SJSA1 (cell line): ENCODE data around the gene DYRK1A. TPM values are rescaled to one million over a fixed set of nuclear protein-coding genes. Genes with fewer than 3 reads are reported as not detected.

ENCODE experiments used
- total RNA-seq: library from RNA; depleted of rRNA; stranded (reverse); fragments of >200 nt; shearing (Covaris generic); gene quantifications from 2 replicates; pipeline ENCODE4 v1.2.3, GENCODE V29; 2014; rRNA removed

DYRK1A gene
- total RNA-seq, 1 experiment from 2014 or later, result 51.3 TPM

Other genes starting within 250 kb of the DYRK1A start
- gene VPS26C, start 99.4 kb upstream of the DYRK1A start, total RNA-seq, result 31.4 and 39.9 TPM in 2 replicates